Esophagus squamous epithelium (tissue), 4 donors: ENCODE results near the gene ATP8B4.

ENCODE experiments used
- CTCF ChIP-seq, 6 experiments: fragments of 450-650 bp in 4 of 6; fragments of 200-600 bp in 2 of 6; sonication (generic) in 2 of 6; IDR thresholded peaks; one replicate each; pipeline ENCODE4 v1.5.1; 2016 to 2019; ENCODE audit warnings: antibody characterized with exemption in 6 of 6, mild to moderate bottlenecking in 4 of 6, moderate library complexity in 4 of 6
- POLR2A ChIP-seq, 4 donors: fragments of 450-650 bp; IDR thresholded peaks; one replicate each; pipeline ENCODE4 v1.6.1; 2017; ENCODE audit warnings: antibody characterized with exemption in 4 of 4, mild to moderate bottlenecking in 4 of 4, moderate library complexity in 3 of 4

- TF ChIP-seq CTCF (IDR thresholded peaks at IDR 0.05) (no peak), POLR2A (IDR thresholded peaks at IDR 0.05) (no peak)
These were observed 55.8 kb downstream of the ATP8B4 start for GRCh38 chr15:50063226-50063625.
